CD4-positive, alpha-beta memory T cell (primary cell): ENCODE data around the gene UNC5A. TPM values are rescaled to one million over a fixed set of nuclear protein-coding genes. Genes with fewer than 3 reads are reported as not detected.

Source experiments
- CTCF ChIA-PET: fragments of 350-600 bp; sonication (Branson Sonifier 250); formaldehyde crosslinking; loops from one replicate; lab custom pipeline; 2021; ENCODE audit warnings: inconsistent platforms; ENCODE audit not compliant: partially characterized antibody; lab: Charles Lee
- POLR2A ChIA-PET: fragments of 350-600 bp; sonication (Branson Sonifier 250); formaldehyde crosslinking; loops from one replicate; lab custom pipeline; 2021; ENCODE audit not compliant: partially characterized antibody; lab: Charles Lee
- DNase-seq, 5 donors: peaks; one replicate each; pipeline versions ENCODE4 v3.0.0 to v3.0.0-alpha.2; 2020 to 2022; ENCODE audit warnings: mixed read lengths in 1 of 5
- H3K27ac ChIP-seq: one replicate; pipeline ENCODE4 v1.7.0; 2013; ENCODE audit warnings: low read depth, low read length
- H3K27me3 ChIP-seq: 2 replicates; pipeline ENCODE4 v1.7.0; 2013; ENCODE audit warnings: mild to moderate bottlenecking, low read length, moderate library complexity; ENCODE audit not compliant: insufficient read depth
- H3K36me3 ChIP-seq: 2 replicates; pipeline ENCODE4 v1.7.0; 2013; ENCODE audit warnings: mild to moderate bottlenecking, low read length, moderate library complexity; ENCODE audit not compliant: insufficient read depth
- H3K4me1 ChIP-seq: 2 replicates; pipeline ENCODE4 v1.7.0; 2013; ENCODE audit warnings: mild to moderate bottlenecking, low read length, moderate library complexity; ENCODE audit not compliant: insufficient read depth
- H3K4me3 ChIP-seq, 2 donors: one replicate each; pipeline ENCODE4 v1.7.0; 2013; ENCODE audit warnings: low read length in 2 of 2, mild to moderate bottlenecking in 1 of 2
- H3K9me3 ChIP-seq, 2 donors: one replicate each; pipeline ENCODE4 v1.7.0; 2013; ENCODE audit warnings: low read length in 2 of 2, control low read depth in 1 of 2; ENCODE audit not compliant: control insufficient read depth in 1 of 2
- H3K27ac Mint-ChIP-seq, 7 donors: one replicate each; pipeline ENCODE4 v1.8.0; 2020 to 2021; ENCODE audit warnings: mixed read lengths in 7 of 7, mild to moderate bottlenecking in 6 of 7, inconsistent platforms in 3 of 7, moderate library complexity in 3 of 7
- H3K27me3 Mint-ChIP-seq, 2 donors: one replicate each; pipeline ENCODE4 v1.8.0; 2020 to 2021; ENCODE audit warnings: mixed read lengths in 2 of 2
- H3K36me3 Mint-ChIP-seq, 2 donors: one replicate each; pipeline ENCODE4 v1.8.0; 2020 to 2021; ENCODE audit warnings: mixed read lengths in 2 of 2, inconsistent platforms in 1 of 2, mild to moderate bottlenecking in 1 of 2
- H3K4me1 Mint-ChIP-seq, 4 donors: one replicate each; pipeline ENCODE4 v1.8.0; 2020 to 2021; ENCODE audit warnings: mixed read lengths in 4 of 4, mild to moderate bottlenecking in 1 of 4
- H3K4me3 Mint-ChIP-seq, 8 donors: one replicate each; pipeline ENCODE4 v1.8.0; 2020 to 2021; ENCODE audit warnings: mixed read lengths in 8 of 8, mild to moderate bottlenecking in 7 of 8, moderate library complexity in 6 of 8, inconsistent platforms in 3 of 8
- H3K9me3 Mint-ChIP-seq, 8 donors: one replicate each; pipeline ENCODE4 v1.8.0; 2020 to 2021; ENCODE audit warnings: mixed read lengths in 8 of 8, mild to moderate bottlenecking in 5 of 8, inconsistent platforms in 3 of 8, moderate library complexity in 1 of 8
- intact Hi-C: fragments of 100-400 bp; cut with micrococcal nuclease; formaldehyde crosslinking; loops from one replicate; pipeline ENCODE4 v1.15.1; 2023
- polyA plus RNA-seq, 2 donors: library from polyadenylated mRNA; unstranded; fragments of 300-500 nt; fragmentation: Illumina TruSeq; gene quantifications; one replicate each; pipeline ENCODE4 v1.2.3, GENCODE V29; 2021
- total RNA-seq, 2 experiments: library from RNA; stranded (reverse); gene quantifications; one replicate each; pipeline ENCODE4 v1.2.3, GENCODE V29; 2021

UNC5A gene
- total and polyA plus RNA-seq, 4 experiments from 2014 or later, result not detected

DNA sequence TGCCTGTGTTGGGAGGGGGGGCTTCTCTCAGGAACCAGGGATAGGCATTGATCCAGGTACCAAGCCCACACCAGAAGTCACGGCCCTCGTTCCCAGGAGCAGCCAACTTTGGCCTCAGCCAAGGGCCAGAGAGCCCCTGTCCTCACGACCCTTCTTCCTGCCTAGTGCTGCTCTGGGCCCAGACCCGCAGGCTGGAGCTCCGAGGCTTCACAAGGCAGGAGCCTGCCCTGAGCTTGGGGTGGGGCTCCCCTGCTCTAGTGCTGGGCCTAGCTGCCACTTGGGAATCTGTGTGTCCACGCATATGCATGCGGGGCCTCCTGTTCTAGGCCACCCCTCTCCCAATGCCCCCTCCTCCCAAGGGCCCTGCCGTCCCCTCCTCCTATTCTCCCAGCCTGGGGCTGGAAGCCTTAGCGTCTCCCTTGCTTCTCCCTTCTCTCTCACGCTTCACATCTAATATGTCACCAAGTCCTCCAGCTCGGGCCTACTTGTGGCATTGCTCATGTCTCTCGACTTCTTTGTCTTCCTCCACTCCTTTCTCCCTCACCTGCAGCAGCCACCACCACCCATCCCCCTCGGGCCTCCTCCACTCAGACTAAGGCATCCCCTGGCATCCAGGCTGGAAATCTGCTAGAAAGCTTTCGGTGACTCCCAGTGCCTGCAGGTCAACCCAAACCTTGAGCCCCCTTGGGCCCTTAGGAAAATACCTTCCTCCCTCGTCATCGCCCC lies 3.4 kb downstream of the UNC5A start:
- H3K27me3 ChIP-seq, result peaks cover 45% of the 10 kb centered on the region
- Mint-ChIP-seq H3K27me3 (peaks cover 53 to 60% of the 10 kb centered on the region in 2 donors), H3K9me3 (no peaks in the 10 kb centered on the region), H3K4me1 (peaks cover 18 to 46% (median 22%) of the 10 kb centered on the region in 4 donors), H3K36me3 (no peaks in the 10 kb centered on the region), H3K4me3 (peak overlapping the region in 1 of 8 donors; percentile 40), H3K27ac (no peak overlapping the region)
- no peak overlapping the region for H3K4me3 ChIP-seq
- CTCF ChIA-PET, result no interaction called here
- POLR2A ChIA-PET, result no interaction called here
- H3K4me1 ChIP-seq, result peaks cover 20% of the 10 kb centered on the region
- DNase-seq, result no peak
- H3K36me3 ChIP-seq, result no peaks in the 10 kb centered on the region
- H3K9me3 ChIP-seq, result no peaks in the 10 kb centered on the region
- intact Hi-C loops, result no loop called here
- no peak overlapping the region for H3K27ac ChIP-seq

DNA sequence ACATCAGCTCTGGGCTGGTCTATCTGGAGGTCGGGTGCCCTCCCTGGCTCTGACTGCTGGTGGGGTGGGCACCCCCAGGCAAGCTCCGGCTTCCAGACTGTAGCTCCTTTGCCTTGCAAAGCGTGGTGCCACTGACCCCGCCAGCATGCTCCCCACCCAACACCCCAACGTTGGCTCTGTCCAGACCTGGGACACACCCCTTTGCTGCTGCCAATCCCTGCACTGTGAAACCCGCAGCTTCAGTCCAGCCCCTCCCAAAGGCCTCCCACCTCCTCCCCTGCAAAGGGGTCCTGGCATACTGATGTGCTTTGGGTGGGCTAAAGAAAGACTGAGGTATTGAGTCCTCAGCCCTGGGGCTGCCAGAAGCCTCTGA lies 3.9 kb downstream of the UNC5A start:
- Histone ChIP-seq H3K4me1 (peaks cover 19% of the 10 kb centered on the region), H3K36me3 (no peaks in the 10 kb centered on the region), H3K27ac (no peak overlapping the region), H3K4me3 (no peak overlapping the region), H3K27me3 (peaks cover 48% of the 10 kb centered on the region), H3K9me3 (no peaks in the 10 kb centered on the region)
- ChIA-PET CTCF (no interaction called here), POLR2A (no interaction called here)
- no peak overlapping the region for H3K27ac Mint-ChIP-seq
- peaks cover 54 to 62% of the 10 kb centered on the region in 2 donors for H3K27me3 Mint-ChIP-seq
- DNase-seq, result no peak
- H3K36me3 Mint-ChIP-seq, result no peaks in the 10 kb centered on the region
- H3K4me3 Mint-ChIP-seq, result peak overlapping the region in 1 of 8 donors; percentile 40
- intact Hi-C loops, result no loop called here
- H3K9me3 Mint-ChIP-seq, result no peaks in the 10 kb centered on the region
- peaks cover 15 to 45% (median 19%) of the 10 kb centered on the region in 4 donors for H3K4me1 Mint-ChIP-seq

GRCh38 chr5:176814836-176815438 lies 4.6 kb downstream of the UNC5A start:
- ChIA-PET CTCF (no interaction called here), POLR2A (no interaction called here)
- Histone ChIP-seq H3K27me3 (peaks cover 44% of the 10 kb centered on the region), H3K36me3 (no peaks in the 10 kb centered on the region), H3K4me1 (peaks cover 16% of the 10 kb centered on the region), H3K27ac (no peak overlapping the region), H3K4me3 (no peak overlapping the region), H3K9me3 (no peaks in the 10 kb centered on the region)
- Mint-ChIP-seq H3K27me3 (peaks cover 56 to 64% of the 10 kb centered on the region in 2 donors), H3K9me3 (no peaks in the 10 kb centered on the region), H3K4me1 (peaks cover 13 to 47% (median 16%) of the 10 kb centered on the region in 4 donors), H3K4me3 (no peak overlapping the region), H3K36me3 (no peaks in the 10 kb centered on the region), H3K27ac (no peak overlapping the region)
- intact Hi-C loops, result no loop called here
- no peak for DNase-seq

GRCh38 chr5:176816043-176816745 lies 5.8 kb downstream of the UNC5A start:
- DNase-seq, result no peak
- H3K4me3 ChIP-seq, result no peak overlapping the region
- intact Hi-C loops, result no loop called here
- H3K4me3 Mint-ChIP-seq, result peak overlapping the region in 4 of 8 donors; percentile 7 to 80 (median 38)
- H3K9me3 Mint-ChIP-seq, result no peaks in the 10 kb centered on the region
- H3K36me3 Mint-ChIP-seq, result no peaks in the 10 kb centered on the region
- no peaks in the 10 kb centered on the region for H3K36me3 ChIP-seq
- ChIA-PET POLR2A (no interaction called here), CTCF (no interaction called here)
- H3K27me3 ChIP-seq, result peaks cover 39% of the 10 kb centered on the region
- H3K9me3 ChIP-seq, result no peaks in the 10 kb centered on the region
- no peak overlapping the region for H3K27ac ChIP-seq
- no peak overlapping the region for H3K27ac Mint-ChIP-seq
- peaks cover 59 to 72% of the 10 kb centered on the region in 2 donors for H3K27me3 Mint-ChIP-seq
- H3K4me1 Mint-ChIP-seq, result peaks cover 11 to 43% (median 14%) of the 10 kb centered on the region in 4 donors
- H3K4me1 ChIP-seq, result peaks cover 12% of the 10 kb centered on the region

GRCh38 chr5:176816791-176817347 lies 6.5 kb downstream of the UNC5A start:
- peaks cover 33% of the 10 kb centered on the region for H3K27me3 ChIP-seq
- DNase-seq, result no peak
- peaks cover 9% of the 10 kb centered on the region for H3K4me1 ChIP-seq
- no peak overlapping the region for H3K27ac ChIP-seq
- CTCF ChIA-PET, result no interaction called here
- no peak overlapping the region for H3K4me3 ChIP-seq
- no peaks in the 10 kb centered on the region for H3K36me3 ChIP-seq
- Mint-ChIP-seq H3K4me1 (peaks cover 9 to 37% (median 12%) of the 10 kb centered on the region in 4 donors), H3K27me3 (peaks cover 52 to 65% of the 10 kb centered on the region in 2 donors), H3K9me3 (no peaks in the 10 kb centered on the region), H3K27ac (no peak overlapping the region), H3K4me3 (peak overlapping the region in 5 of 8 donors; percentile 7 to 80 (median 32)), H3K36me3 (no peaks in the 10 kb centered on the region)
- POLR2A ChIA-PET, result no interaction called here
- intact Hi-C loops, result no loop called here
- H3K9me3 ChIP-seq, result no peaks in the 10 kb centered on the region

DNA sequence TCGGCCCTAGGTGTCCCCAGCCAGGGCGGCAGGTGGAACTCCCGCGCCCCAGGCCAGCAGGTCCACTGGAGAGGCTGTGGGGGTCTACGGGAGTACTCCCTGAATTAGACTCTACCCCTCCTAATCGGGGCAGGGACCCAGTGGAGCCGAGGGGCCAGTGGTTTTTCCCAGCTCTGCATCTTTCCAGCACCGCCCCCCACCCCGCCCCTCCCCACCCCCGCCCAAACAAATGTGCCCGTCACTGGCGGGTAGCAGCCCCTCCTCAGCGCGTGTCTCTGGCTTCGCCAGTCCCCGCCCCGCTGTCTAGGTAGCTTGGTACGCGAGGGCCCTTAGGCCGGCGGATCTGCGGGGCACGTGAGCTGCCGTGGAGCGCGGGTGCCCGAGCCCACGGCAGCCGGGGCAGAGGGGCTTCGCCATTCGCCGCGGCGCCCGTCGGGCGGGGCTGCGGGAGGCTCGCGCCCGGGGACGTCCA lies 7.0 kb downstream of the UNC5A start:
- Mint-ChIP-seq H3K36me3 (no peaks in the 10 kb centered on the region), H3K27me3 (peaks cover 47 to 64% of the 10 kb centered on the region in 2 donors), H3K4me1 (peaks cover 7 to 32% (median 9%) of the 10 kb centered on the region in 4 donors), H3K9me3 (no peaks in the 10 kb centered on the region), H3K27ac (no peak overlapping the region), H3K4me3 (no peak overlapping the region)
- Histone ChIP-seq H3K27me3 (peaks cover 27% of the 10 kb centered on the region), H3K4me3 (no peak overlapping the region), H3K36me3 (no peaks in the 10 kb centered on the region), H3K27ac (no peak overlapping the region), H3K9me3 (no peaks in the 10 kb centered on the region), H3K4me1 (peaks cover 9% of the 10 kb centered on the region)
- intact Hi-C loops, result no loop called here
- POLR2A ChIA-PET, result no interaction called here
- no peak for DNase-seq
- CTCF ChIA-PET, result no interaction called here

- H3K27ac ChIP-seq, result no peak overlapping the region
- no peak for DNase-seq
- peaks cover 7 to 32% (median 9%) of the 10 kb centered on the region in 4 donors for H3K4me1 Mint-ChIP-seq
- intact Hi-C loops, result no loop called here
- H3K36me3 Mint-ChIP-seq, result no peaks in the 10 kb centered on the region
- no peaks in the 10 kb centered on the region for H3K9me3 ChIP-seq
- ChIA-PET CTCF (no interaction called here), POLR2A (no interaction called here)
- H3K27me3 ChIP-seq, result peaks cover 27% of the 10 kb centered on the region
- no peaks in the 10 kb centered on the region for H3K36me3 ChIP-seq
- peak overlapping the region in 1 of 7 donors; percentile 53 for H3K27ac Mint-ChIP-seq
- H3K4me1 ChIP-seq, result peaks cover 9% of the 10 kb centered on the region
- no peaks in the 10 kb centered on the region for H3K9me3 Mint-ChIP-seq
- no peak overlapping the region for H3K4me3 ChIP-seq
- peaks cover 47 to 68% of the 10 kb centered on the region in 2 donors for H3K27me3 Mint-ChIP-seq
- H3K4me3 Mint-ChIP-seq, result peak overlapping the region; percentile 56 to 87 (median 70)
Observed at GRCh38 chr5:176817841-176818377, 7.5 kb downstream of the UNC5A start.
